Gastrocnemius medialis (tissue), 4 donors: ENCODE data around the gene DRD3. TPM values are rescaled to one million over a fixed set of nuclear protein-coding genes. Genes with fewer than 3 reads are reported as not detected.

Experiments used
- ATAC-seq, 2 donors: fragments of 150-250 bp; one replicate each; pipeline ENCODE4 v1.9.1; 2016
- DNase-seq, 2 donors: peaks; one replicate each; pipeline ENCODE4 v3.0.0-alpha.2; 2019
- H3K27ac ChIP-seq, 4 donors: fragments of 200-600 bp; sonication (generic); 1 replicate in 1 of 4; 2 replicates in 3 of 4; pipeline ENCODE4 v1.5.1; 2016 to 2018; ENCODE audit warnings: mild to moderate bottlenecking in 2 of 4, moderate library complexity in 1 of 4
- H3K27me3 ChIP-seq, 3 donors: fragments of 200-600 bp; sonication (generic) in 2 of 3; 1 replicate in 1 of 3; 2 replicates in 2 of 3; pipeline versions ENCODE4 v1.5.1 to v1.6.0; 2016 to 2019; ENCODE audit warnings: mild to moderate bottlenecking in 1 of 3, moderate library complexity in 1 of 3
- H3K36me3 ChIP-seq, 2 donors: fragments of 200-600 bp; sonication (generic) in 1 of 2; one replicate each; pipeline ENCODE4 v1.5.1; 2017 to 2018
- H3K4me1 ChIP-seq, 2 donors: fragments of 200-600 bp; sonication (generic) in 1 of 2; one replicate each; pipeline ENCODE4 v1.5.1; 2016 to 2017; ENCODE audit warnings: mild to moderate bottlenecking in 2 of 2
- H3K4me3 ChIP-seq, 4 donors: fragments of 200-600 bp; sonication (generic) in 3 of 4; 1 replicate in 1 of 4; 2 replicates in 3 of 4; pipeline ENCODE4 v1.5.1; 2016 to 2019; ENCODE audit warnings: mild to moderate bottlenecking in 2 of 4
- H3K9me3 ChIP-seq, 3 donors: fragments of 200-600 bp; sonication (generic) in 2 of 3; 1 replicate in 1 of 3; 2 replicates in 2 of 3; pipeline ENCODE4 v1.5.1; 2016 to 2019
- CTCF ChIP-seq, 5 experiments: fragments of 450-650 bp in 3 of 5; fragments of 200-600 bp in 2 of 5; sonication (generic) in 2 of 5; IDR thresholded peaks in 4 of 5; conservative IDR thresholded peaks in 1 of 5; 1 replicate in 4 of 5; 2 replicates in 1 of 5; pipeline ENCODE4 v1.5.1; 2016 to 2019; ENCODE audit warnings: antibody characterized with exemption in 5 of 5, mild to moderate bottlenecking in 3 of 5, moderate library complexity in 3 of 5
- POLR2A ChIP-seq, 2 donors: fragments of 450-650 bp; IDR thresholded peaks; one replicate each; pipeline ENCODE4 v1.6.1; 2017; ENCODE audit warnings: antibody characterized with exemption in 2 of 2, mild to moderate bottlenecking in 2 of 2, moderate library complexity in 2 of 2
- in situ Hi-C, 4 donors: fragments of 200-750 bp; cut with MboI; loops; one replicate each; pipeline versions ENCODE4 v1.15.0 to v1.8.0; 2017; ENCODE audit warnings: low sequenced_read_pairs in 4 of 4
- intact Hi-C: fragments of 100-400 bp; cut with DNase I; formaldehyde crosslinking; loops from one replicate; pipeline ENCODE4 v1.15.1; 2023; ENCODE audit warnings: low total_unique reads
- total RNA-seq, 4 donors: library from RNA; depleted of rRNA; stranded (reverse); fragments of >200 nt; gene quantifications; one replicate each; pipeline versions ENCODE4 v1.1.0 to v1.2.3, GENCODE V29; 2016

Gene DRD3
- total RNA-seq, 4 donors from 2014 or later: not detected

- ATAC-seq: no peak
- TF ChIP-seq CTCF (IDR thresholded peaks at IDR 0.05 in 4 of 5, conservative IDR thresholded peaks at IDR 0.05 in 1 of 5) (no peak), POLR2A (IDR thresholded peaks at IDR 0.05) (no peak)
- Histone ChIP-seq H3K9me3 (no peaks in the 10 kb centered on the region), H3K4me1 (no peaks in the 10 kb centered on the region), H3K4me3 (no peak overlapping the region), H3K27ac (no peak overlapping the region), H3K27me3 (no peaks in the 10 kb centered on the region), H3K36me3 (no peaks in the 10 kb centered on the region)
- in situ Hi-C loops: no loop called here
- DNase-seq: no peak
- intact Hi-C loops: no loop called here
Measured at GRCh38 chr3:114103181-114103580, 75.7 kb downstream of the DRD3 start.

GRCh38 chr3:114101101-114101500 is 77.8 kb downstream of the DRD3 start:
- DNase-seq: no peak

GRCh38 chr3:114095796-114096195 is 83.1 kb downstream of the DRD3 start:
- Histone ChIP-seq H3K9me3 (no peaks in the 10 kb centered on the region), H3K27me3 (no peaks in the 10 kb centered on the region), H3K36me3 (no peaks in the 10 kb centered on the region), H3K27ac (no peak overlapping the region), H3K4me1 (peaks cover 0 to 5% of the 10 kb centered on the region in 2 donors), H3K4me3 (no peak overlapping the region)
- in situ Hi-C loops (no loop called here), intact Hi-C loops (no loop called here)
- DNase-seq (no peak), ATAC-seq (no peak)
- TF ChIP-seq POLR2A (IDR thresholded peaks at IDR 0.05) (no peak), CTCF (IDR thresholded peaks at IDR 0.05 in 4 of 5, conservative IDR thresholded peaks at IDR 0.05 in 1 of 5) (no peak)

More at GRCh38 chr3:114101101-114101500, 77.8 kb downstream of the DRD3 start:
- no peak for ATAC-seq
- Histone ChIP-seq H3K27ac (no peak overlapping the region), H3K36me3 (no peaks in the 10 kb centered on the region), H3K9me3 (no peaks in the 10 kb centered on the region), H3K4me3 (no peak overlapping the region), H3K27me3 (no peaks in the 10 kb centered on the region), H3K4me1 (no peaks in the 10 kb centered on the region)
- in situ Hi-C loops: no loop called here
- TF ChIP-seq POLR2A (IDR thresholded peaks at IDR 0.05) (no peak), CTCF (IDR thresholded peaks at IDR 0.05 in 4 of 5, conservative IDR thresholded peaks at IDR 0.05 in 1 of 5) (no peak)
- intact Hi-C loops: no loop called here

GRCh38 chr3:114093596-114093995 is 85.3 kb downstream of the DRD3 start:
- Histone ChIP-seq H3K36me3 (no peaks in the 10 kb centered on the region), H3K27me3 (no peaks in the 10 kb centered on the region), H3K27ac (no peak overlapping the region), H3K4me1 (peaks cover 0 to 5% of the 10 kb centered on the region in 2 donors), H3K9me3 (no peaks in the 10 kb centered on the region), H3K4me3 (no peak overlapping the region)
- TF ChIP-seq POLR2A (IDR thresholded peaks at IDR 0.05) (no peak), CTCF (IDR thresholded peaks at IDR 0.05 in 4 of 5, conservative IDR thresholded peaks at IDR 0.05 in 1 of 5) (no peak)
- in situ Hi-C loops (no loop called here), intact Hi-C loops (no loop called here)
- ATAC-seq: no peak
- peak in 1 of 2 donors; percentile 12 for DNase-seq

- no peak for TF ChIP-seq POLR2A (IDR thresholded peaks at IDR 0.05)
- no peak for TF ChIP-seq CTCF (IDR thresholded peaks at IDR 0.05 in 4 of 5, conservative IDR thresholded peaks at IDR 0.05 in 1 of 5)
- in situ Hi-C loops (no loop called here), intact Hi-C loops (no loop called here)
- H3K36me3 ChIP-seq: no peaks in the 10 kb centered on the region
- peaks cover 0 to 5% of the 10 kb centered on the region in 2 donors for H3K4me1 ChIP-seq
- H3K27me3 ChIP-seq: no peaks in the 10 kb centered on the region
- DNase-seq (no peak), ATAC-seq (no peak)
- H3K27ac ChIP-seq: peak overlapping the region in 1 of 4 donors; percentile 34
- no peak overlapping the region for H3K4me3 ChIP-seq
- no peaks in the 10 kb centered on the region for H3K9me3 ChIP-seq
Measured at GRCh38 chr3:114093016-114093380, 85.9 kb downstream of the DRD3 start.
